HUDEP-2 (cell line): Measurements from ENCODE around the gene UTP18.
"Not testable (repeated sequence)": the region's sequence is repeated elsewhere in the genome, so short reads cannot be mapped to it uniquely, and the experiment has no call there.

Experiments used
- DNase-seq, 76 experiments: peaks; one replicate each; lab custom pipeline; 2025; ENCODE audit not compliant: unreplicated experiment in 76 of 76; lab: John Stamatoyannopoulos, UW

UTP18 gene

GRCh38 chr17:51260237-51261023 is at the start of gene UTP18:
UTP18 (plus strand) TSS chr17:51260546; CDS start chr17:51260585, 39 bp downstream.
- DNase-seq, result peak in 75 of 76 experiments; percentile 43 to 98 (median 93)

GRCh38 chr17:51214920-51215319 is 45.4 kb upstream of the UTP18 start:
- no peak for DNase-seq

DNA sequence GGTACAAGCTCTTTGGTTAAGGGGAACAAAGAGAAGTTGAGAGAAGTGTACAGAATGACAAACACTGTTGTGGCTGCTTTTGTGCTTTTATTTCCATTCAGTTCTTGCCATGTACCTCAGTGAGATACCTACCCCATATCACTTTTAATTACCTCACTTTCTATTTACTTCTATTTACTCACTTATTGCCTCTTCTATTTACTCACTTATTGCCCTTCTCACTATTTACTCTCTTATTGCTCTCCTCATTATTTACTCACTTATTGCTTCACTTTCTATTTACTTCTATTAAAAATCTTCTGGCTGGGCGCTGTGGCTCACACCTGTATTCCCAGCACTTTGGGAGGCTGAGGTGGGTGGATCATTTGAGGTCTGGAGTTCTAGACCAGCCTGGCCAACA is 42.4 kb upstream of the UTP18 start:
- DNase-seq, result no peak

DNA sequence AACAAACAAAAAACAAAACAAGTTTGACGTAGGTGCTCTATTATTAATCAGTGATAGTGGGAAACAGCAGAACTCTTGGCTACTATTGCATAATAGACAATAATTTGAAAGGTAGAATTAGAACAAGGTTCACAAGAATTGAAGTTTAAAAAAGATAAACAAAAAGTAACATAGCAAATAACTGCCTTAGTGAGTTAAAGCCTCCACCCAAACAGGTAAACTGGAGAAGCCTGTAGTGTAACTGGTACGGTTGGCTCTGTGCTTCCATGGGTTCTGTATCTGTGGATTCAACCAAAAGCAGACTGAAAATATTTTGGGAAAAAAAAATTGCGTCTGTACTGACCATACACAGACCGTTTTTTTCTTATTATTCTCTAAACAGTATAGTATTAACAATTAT is 39.0 kb upstream of the UTP18 start:
- DNase-seq, result no peak

- DNase-seq, result no peak
Measured at GRCh38 chr17:51224402-51225262, 35.7 kb upstream of the UTP18 start.

DNA sequence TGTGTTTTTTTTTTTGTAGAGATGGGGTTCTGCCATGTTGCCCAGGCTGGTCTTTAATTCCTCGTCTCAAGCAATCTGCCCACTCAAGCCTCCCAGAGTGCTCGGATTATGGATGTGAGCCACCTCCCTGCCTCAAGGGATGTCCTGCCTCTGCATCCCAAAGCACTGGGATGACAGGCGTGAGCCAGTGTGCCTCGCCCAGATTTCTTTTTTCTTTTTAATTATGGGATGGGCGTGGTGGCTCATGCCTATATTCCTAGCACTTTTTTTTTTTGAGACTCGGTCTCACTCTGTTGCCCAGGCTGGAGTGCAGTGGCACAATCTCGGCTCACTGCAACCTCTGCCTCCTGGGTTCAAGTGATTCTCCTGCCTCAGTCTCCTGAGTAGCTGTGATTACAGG is 34.8 kb upstream of the UTP18 start:
- DNase-seq, result not testable (repeated sequence)

DNA sequence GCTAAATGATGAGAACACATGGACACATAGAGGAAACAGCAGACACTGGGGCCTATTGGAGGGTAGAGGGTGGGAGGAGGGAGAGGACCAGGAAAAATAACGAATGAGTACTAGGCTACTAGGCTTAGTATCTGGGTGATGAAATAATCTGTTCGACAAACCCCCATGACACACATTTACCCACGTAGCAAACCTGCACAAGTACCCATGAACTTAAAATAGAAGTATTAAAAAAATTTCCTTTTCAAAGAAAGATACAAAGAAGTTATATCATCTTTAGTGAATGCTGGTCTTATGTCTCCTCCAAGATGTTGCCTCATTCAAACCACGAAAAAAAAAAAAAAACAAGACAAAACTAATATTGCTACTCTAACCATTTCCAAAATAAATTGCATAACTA is 32.2 kb upstream of the UTP18 start:
- no peak for DNase-seq

DNA sequence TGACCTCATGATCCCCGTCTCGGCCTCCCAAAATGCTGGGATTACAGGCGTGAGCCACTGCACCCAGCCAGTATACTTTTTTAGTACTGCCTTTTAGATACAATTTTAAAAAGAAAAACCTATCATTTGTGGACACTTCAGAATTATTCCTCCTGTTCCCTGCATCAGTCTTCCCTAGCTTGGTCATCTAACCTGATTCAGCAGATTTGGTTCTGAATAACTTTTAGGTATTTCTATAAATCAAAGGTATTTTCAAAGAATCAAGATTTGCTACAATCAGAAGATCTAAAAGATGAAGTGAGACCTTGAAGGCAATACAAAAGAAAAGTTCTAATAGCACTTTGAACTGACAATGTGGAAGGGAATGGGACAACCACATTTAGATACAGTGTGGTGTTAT is 30.5 kb upstream of the UTP18 start:
- no peak for DNase-seq

GRCh38 chr17:51230306-51230705 is 30.0 kb upstream of the UTP18 start:
- no peak for DNase-seq

- DNase-seq, result no peak
Measured at GRCh38 chr17:51231999-51232398, 28.3 kb upstream of the UTP18 start.

DNA sequence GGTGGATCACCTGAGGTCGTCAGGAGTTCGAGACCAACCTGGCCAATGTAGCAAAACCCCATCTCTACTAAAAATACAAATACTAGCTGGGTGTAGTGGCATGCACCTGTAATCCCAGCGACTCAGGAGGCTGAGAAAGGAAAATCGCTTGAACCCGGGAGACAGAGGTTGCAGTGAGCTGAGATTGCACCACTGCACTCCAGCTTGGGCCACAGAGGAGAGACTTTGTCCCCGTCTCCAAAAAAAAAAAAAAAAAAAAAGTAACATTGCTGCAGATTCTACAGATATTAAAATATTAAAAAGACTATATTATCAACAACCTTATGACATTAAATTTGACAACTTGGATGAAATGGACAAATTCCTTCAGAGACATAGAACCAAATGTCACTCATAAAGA is 26.2 kb upstream of the UTP18 start:
- DNase-seq, result no peak

DNA sequence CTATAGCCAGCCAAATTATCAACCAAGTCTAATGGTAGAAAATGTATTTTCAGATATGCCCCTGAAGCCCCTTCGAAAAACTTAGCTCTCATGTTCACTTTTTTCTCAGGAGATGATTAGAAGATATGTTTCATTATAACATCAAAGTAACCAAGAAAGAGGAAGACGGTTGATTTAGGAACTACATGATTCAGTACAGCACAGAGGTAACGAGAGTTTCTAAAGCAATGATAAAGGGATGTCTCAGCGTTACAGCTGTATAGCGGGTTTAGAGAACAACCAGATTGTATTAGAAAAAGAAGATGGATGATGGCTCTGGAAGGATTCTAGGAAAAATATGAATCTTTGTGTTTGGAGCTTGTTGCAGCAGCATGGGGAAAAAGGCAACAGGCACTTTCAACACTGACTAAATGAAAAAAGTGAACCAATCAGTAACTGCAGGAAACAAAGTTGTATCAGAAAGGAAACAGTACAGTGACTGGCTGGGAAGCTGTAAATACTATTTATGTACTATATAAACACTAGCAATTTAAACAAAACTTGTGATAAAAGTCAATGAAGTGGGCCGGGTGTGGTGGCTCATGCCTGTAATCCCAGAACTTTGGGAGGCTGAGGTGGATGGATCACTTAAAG is 22.0 kb upstream of the UTP18 start:
- no peak for DNase-seq

DNA sequence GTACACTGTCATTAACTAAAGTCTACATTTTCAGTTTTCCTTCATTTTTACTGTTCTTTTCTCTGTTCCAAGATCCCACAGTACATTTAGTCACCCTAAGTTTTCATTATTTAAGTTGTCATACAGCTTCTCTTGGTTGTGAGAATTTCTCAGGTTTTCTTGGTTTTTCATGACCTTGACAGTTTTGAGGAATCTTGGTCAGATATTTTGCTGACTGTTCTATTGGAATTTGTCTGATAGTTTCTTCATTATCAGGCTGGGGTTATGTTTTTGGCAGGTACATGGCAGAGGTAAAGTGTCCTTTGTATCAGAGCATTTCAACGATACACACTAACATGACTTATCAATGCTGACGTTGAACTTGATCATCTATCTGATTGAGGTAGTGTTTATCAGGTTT is 20.1 kb upstream of the UTP18 start:
- DNase-seq, result no peak

- DNase-seq, result no peak
Measured at GRCh38 chr17:51244041-51244440, 16.3 kb upstream of the UTP18 start.

GRCh38 chr17:51245535-51245934 is 14.8 kb upstream of the UTP18 start:
- no peak for DNase-seq

- DNase-seq, result no peak
Measured at GRCh38 chr17:51250314-51250840, 10.0 kb upstream of the UTP18 start.

DNA sequence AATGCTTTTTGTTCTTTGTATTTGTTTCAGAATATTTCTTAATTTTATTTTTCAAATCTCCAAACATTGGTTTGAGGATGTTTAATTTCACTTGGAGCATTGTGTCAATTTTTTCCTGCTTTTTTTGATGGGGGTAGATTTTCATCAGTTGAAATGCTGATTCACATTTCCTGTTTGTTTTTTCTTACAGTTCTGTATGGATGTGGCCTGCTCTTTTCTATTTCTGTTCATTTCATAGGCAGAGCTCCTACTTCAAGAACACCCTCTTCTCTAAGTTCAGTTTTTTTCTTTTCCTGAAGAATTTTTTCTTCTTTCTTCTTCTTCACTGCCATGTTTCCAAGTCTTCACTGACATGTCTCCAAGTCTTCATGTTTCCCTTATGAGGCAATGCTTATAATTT is 9.3 kb upstream of the UTP18 start:
- DNase-seq, result no peak

GRCh38 chr17:51255673-51256072 is 4.7 kb upstream of the UTP18 start:
- no peak for DNase-seq

GRCh38 chr17:51256101-51256500 is 4.2 kb upstream of the UTP18 start:
- DNase-seq, result no peak

DNA sequence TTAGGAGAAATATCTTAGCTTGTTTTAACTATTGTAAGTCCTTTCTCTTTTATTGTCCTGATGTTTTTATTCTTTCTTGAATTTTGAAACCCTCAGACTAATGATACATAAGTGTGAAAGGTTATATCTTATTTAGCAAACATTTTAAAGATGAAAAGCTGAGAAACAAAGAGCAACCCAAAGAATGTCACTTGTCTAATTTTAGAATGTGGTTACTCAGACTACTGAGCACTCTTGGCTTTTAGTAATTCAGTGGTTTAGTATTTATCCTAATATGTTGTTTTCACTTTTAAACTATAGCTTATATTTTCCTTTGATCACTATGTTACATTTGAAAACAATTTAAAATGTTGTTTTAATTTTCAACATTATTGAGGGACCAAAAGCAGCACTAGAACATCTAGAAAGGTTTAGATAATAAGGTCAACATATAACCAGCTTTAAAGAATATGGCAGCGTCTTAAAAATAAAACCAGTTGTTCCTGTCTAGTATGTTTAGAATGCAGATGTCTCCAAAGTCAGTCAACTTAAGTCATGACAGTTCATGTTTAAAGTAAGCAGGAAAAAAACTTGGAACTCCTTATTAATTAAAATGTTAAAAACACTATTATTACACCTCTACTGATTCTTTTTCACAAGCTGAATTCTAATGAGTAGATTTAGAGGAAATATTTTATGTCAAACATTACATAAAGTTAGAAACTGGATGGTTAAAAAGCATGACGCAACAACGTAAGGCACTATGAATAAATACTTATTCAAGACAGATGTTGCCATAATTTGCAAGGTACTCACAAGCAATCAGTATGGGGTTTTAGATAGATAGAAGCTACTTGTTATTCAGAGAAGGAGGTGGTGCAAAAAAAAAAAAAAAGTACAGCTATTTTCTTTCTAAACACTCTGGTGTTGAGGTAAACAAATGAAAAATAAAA is 2.9 kb upstream of the UTP18 start:
- no peak for DNase-seq
